ENCODE measurements around the gene COL28A1. TPM values are rescaled to one million over a fixed set of nuclear protein-coding genes. Genes with fewer than 3 reads are reported as not detected.

COL28A1 gene
- total RNA-seq, 1 experiment from 2014 or later, result 0.81 TPM

- H3K27ac Mint-ChIP-seq, result no peak overlapping the region
- ATAC-seq (no peak), DNase-seq (ENCODE audit: low spot score) (no peak)
- POLR2A ChIA-PET, result no interaction called here
- no peak overlapping the region for H3K4me3 Mint-ChIP-seq
- no peaks in the 10 kb centered on the region for H3K27me3 Mint-ChIP-seq (ENCODE audit: low read depth)
- CTCF ChIA-PET, result no interaction called here
- peaks cover 10% of the 10 kb centered on the region for H3K4me1 Mint-ChIP-seq
- peaks cover 4% of the 10 kb centered on the region; the same call in 1 of the 2 replicates for H3K36me3 Mint-ChIP-seq
- TF ChIP-seq MLX (CRISPR knock-in tag; IDR thresholded peaks at IDR 0.05), result no peak
- no peak for TF ChIP-seq GRHL2 (CRISPR knock-in tag; IDR thresholded peaks at IDR 0.05; ENCODE audit: insufficient replicate concordance, severe bottlenecking)
- TF ChIP-seq FOXP4 (CRISPR knock-in tag; IDR thresholded peaks at IDR 0.05), result no peak
- no peak for TF ChIP-seq ESRRA (CRISPR knock-in tag; IDR thresholded peaks at IDR 0.05; ENCODE audit: borderline replicate concordance)
- no peaks in the 10 kb centered on the region for H3K9me3 Mint-ChIP-seq
These were observed 49.0 kb upstream of the COL28A1 start for GRCh38 chr7:7584653-7585052.

GRCh38 chr7:7583731-7584130 is 48.1 kb upstream of the COL28A1 start:
- Mint-ChIP-seq H3K27ac (no peak overlapping the region), H3K27me3 (ENCODE audit: low read depth) (no peaks in the 10 kb centered on the region), H3K4me1 (peaks cover 10% of the 10 kb centered on the region), H3K9me3 (no peaks in the 10 kb centered on the region), H3K4me3 (no peak overlapping the region), H3K36me3 (peaks cover 8% of the 10 kb centered on the region; the same call in 1 of the 2 replicates)
- no peak for TF ChIP-seq MAX (CRISPR knock-in tag; IDR thresholded peaks at IDR 0.05)
- no peak for TF ChIP-seq IRF2 (CRISPR knock-in tag; IDR thresholded peaks at IDR 0.05; ENCODE audit: borderline replicate concordance, low read depth)
- TF ChIP-seq ATF2 (CRISPR knock-in tag; IDR thresholded peaks at IDR 0.05; ENCODE audit: borderline replicate concordance, low read depth), result no peak
- TF ChIP-seq FOXP1 (CRISPR knock-in tag; IDR thresholded peaks at IDR 0.05; ENCODE audit: borderline replicate concordance), result no peak
- TF ChIP-seq FOXK1 (CRISPR knock-in tag; IDR thresholded peaks at IDR 0.05), result no peak
- no peak for TF ChIP-seq HMGA2 (CRISPR knock-in tag; IDR thresholded peaks at IDR 0.05)
- TF ChIP-seq NR3C1 (CRISPR knock-in tag; conservative IDR thresholded peaks at IDR 0.05; ENCODE audit: low read depth), result no peak
- TF ChIP-seq FOXJ3 (CRISPR knock-in tag; IDR thresholded peaks at IDR 0.05; ENCODE audit: borderline replicate concordance), result no peak
- TF ChIP-seq KAT7 (CRISPR knock-in tag; IDR thresholded peaks at IDR 0.05; ENCODE audit: borderline replicate concordance), result no peak
- no peak for TF ChIP-seq SMAD4 (CRISPR knock-in tag; IDR thresholded peaks at IDR 0.05)
- TF ChIP-seq FOXP4 (CRISPR knock-in tag; IDR thresholded peaks at IDR 0.05), result no peak
- no peak for DNase-seq (ENCODE audit: low spot score)
- ChIA-PET POLR2A (no interaction called here), CTCF (interaction anchor here (1.0 kb wide), 1 partner anchor 159 kb away, joined by 3 read pairs; no protein-coding TSS in a partner anchor)
- ATAC-seq, result no peak

- peaks cover 10% of the 10 kb centered on the region for H3K4me1 Mint-ChIP-seq
- DNase-seq (ENCODE audit: low spot score), result no peak
- ChIA-PET CTCF (interaction anchor here (1.0 kb wide), 1 partner anchor 158 kb away, joined by 3 read pairs; no protein-coding TSS in a partner anchor), POLR2A (no interaction called here)
- H3K27ac Mint-ChIP-seq, result no peak overlapping the region
- no peak overlapping the region for H3K4me3 Mint-ChIP-seq
- no peak for ATAC-seq
- no peaks in the 10 kb centered on the region for H3K9me3 Mint-ChIP-seq
- no peaks in the 10 kb centered on the region for H3K27me3 Mint-ChIP-seq (ENCODE audit: low read depth)
- peaks cover 8% of the 10 kb centered on the region; the same call in 1 of the 2 replicates for H3K36me3 Mint-ChIP-seq
- no peak for TF ChIP-seq ZNF671 (CRISPR knock-in tag; IDR thresholded peaks at IDR 0.05)
- TF ChIP-seq ATF3 (CRISPR knock-in tag; conservative IDR thresholded peaks at IDR 0.05), result no peak
- TF ChIP-seq CREB1 (CRISPR knock-in tag; IDR thresholded peaks at IDR 0.05), result no peak
- no peak for TF ChIP-seq FOXK1 (CRISPR knock-in tag; IDR thresholded peaks at IDR 0.05)
- TF ChIP-seq KAT7 (CRISPR knock-in tag; IDR thresholded peaks at IDR 0.05; ENCODE audit: borderline replicate concordance), result no peak
These were observed 46.9 kb upstream of the COL28A1 start for GRCh38 chr7:7582596-7582995.
